Kidney epithelial cell (primary cell): Measurements from ENCODE around the gene MCM5. TPM values are rescaled to one million over a fixed set of nuclear protein-coding genes. Genes with fewer than 3 reads are reported as not detected.

Experiments used
- DNase-seq: peaks from one replicate; pipeline ENCODE4 v3.0.0-alpha.2; 2010; ENCODE audit warnings: low read depth
- H3K27me3 ChIP-seq: 2 replicates; pipeline ENCODE4 v1.6.0; 2011; ENCODE audit warnings: low read length; ENCODE audit not compliant: control insufficient read depth, insufficient read depth
- H3K36me3 ChIP-seq: 2 replicates; pipeline ENCODE4 v1.5.1; 2011; ENCODE audit warnings: low read length; ENCODE audit not compliant: control insufficient read depth, insufficient read depth
- H3K4me3 ChIP-seq: 2 replicates; pipeline ENCODE4 v1.5.1; 2011; ENCODE audit warnings: low read depth, mild to moderate bottlenecking, control low read depth, low read length
- total RNA-seq: library from RNA; depleted of rRNA; stranded (reverse); fragments of >200 nt; gene quantifications from 2 replicates; pipeline ENCODE4 v1.2.3, GENCODE V29; 2015
- TF ChIP-seq, protein P1 (sequence below): IDR thresholded peaks from 2 replicates; pipeline ENCODE4 v1.5.1; 2011; ENCODE audit warnings: mild to moderate bottlenecking, moderate library complexity, low read length, control low read depth, inconsistent platforms; ENCODE audit not compliant: insufficient read depth, poor library complexity, severe bottlenecking

MCM5 gene
- total RNA-seq, 1 donor from 2014 or later: 34.6 TPM

GRCh38 chr22:35377735-35378134, 22.2 kb upstream of the MCM5 start:
- H3K4me3 ChIP-seq: no peak overlapping the region
- no peak for DNase-seq
- H3K27me3 ChIP-seq: no peaks in the 10 kb centered on the region
- TF ChIP-seq, protein P1, sequence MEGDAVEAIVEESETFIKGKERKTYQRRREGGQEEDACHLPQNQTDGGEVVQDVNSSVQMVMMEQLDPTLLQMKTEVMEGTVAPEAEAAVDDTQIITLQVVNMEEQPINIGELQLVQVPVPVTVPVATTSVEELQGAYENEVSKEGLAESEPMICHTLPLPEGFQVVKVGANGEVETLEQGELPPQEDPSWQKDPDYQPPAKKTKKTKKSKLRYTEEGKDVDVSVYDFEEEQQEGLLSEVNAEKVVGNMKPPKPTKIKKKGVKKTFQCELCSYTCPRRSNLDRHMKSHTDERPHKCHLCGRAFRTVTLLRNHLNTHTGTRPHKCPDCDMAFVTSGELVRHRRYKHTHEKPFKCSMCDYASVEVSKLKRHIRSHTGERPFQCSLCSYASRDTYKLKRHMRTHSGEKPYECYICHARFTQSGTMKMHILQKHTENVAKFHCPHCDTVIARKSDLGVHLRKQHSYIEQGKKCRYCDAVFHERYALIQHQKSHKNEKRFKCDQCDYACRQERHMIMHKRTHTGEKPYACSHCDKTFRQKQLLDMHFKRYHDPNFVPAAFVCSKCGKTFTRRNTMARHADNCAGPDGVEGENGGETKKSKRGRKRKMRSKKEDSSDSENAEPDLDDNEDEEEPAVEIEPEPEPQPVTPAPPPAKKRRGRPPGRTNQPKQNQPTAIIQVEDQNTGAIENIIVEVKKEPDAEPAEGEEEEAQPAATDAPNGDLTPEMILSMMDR: no peak
- H3K36me3 ChIP-seq: no peaks in the 10 kb centered on the region

DNA sequence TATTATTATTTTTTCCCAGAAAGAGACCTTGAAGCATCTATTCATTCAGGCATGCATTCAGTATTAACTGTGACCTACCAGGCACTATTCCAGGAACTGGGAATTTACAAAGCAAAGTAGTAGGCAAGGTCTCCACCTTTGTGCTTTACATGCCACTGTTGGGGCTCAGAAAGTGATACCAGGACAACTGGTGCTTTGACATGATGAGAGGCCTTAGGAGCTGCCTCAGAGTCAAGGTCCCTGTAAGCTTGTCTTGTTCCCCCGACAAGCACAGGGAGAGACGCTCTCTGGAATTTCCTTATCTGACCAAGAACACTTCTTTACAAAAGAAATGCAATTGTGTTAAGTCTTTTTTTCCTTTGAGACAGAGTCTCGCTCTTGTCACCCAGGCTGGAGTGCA, 21.3 kb upstream of the MCM5 start:
- no peaks in the 10 kb centered on the region for H3K36me3 ChIP-seq
- no peak overlapping the region for H3K4me3 ChIP-seq
- H3K27me3 ChIP-seq: no peaks in the 10 kb centered on the region
- DNase-seq: no peak
- TF ChIP-seq, protein P1: no peak

DNA sequence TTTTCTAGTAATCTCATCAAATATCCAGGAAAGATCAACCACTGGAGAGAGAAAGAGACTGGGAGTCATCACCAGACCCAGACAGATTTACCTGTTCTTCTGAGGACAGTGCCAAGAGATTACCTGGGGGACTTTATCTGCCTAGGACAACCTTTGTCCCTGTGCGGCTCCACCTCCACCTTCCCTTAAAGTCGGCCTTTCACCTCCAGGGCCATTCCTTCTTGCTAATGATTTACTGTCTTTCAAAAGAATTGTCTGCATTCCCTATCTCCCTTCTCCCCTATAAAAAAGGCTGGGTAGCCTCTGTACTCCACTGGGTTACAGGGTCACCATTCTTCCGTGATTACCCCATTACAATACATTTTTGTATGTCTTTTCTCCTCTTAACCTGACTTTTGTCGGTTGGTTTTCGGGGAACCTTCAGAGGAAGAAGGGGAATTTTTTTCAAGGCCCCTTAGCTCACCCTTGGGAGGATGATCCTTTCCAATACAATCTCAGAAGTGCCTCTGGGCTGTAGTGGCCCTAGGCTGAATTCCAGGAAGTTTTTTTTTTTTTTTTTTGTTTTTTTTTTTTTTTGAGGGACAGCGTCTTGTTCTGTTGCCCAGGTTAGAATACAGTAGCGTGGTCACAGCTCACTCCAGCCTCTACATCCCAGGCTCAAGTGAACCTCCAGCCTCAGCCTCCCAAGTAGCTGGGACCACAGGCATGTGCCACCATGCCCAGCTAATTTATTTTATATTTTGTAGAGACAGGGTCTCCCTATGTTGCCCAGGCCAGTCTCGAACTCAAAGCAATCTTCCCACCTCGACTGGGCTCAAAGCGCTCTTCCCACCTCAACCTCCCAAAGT, 20.6 kb upstream of the MCM5 start:
- H3K27me3 ChIP-seq: no peaks in the 10 kb centered on the region
- no peak overlapping the region for H3K4me3 ChIP-seq

GRCh38 chr22:35380013-35380412, 19.9 kb upstream of the MCM5 start:
- TF ChIP-seq, protein P1: no peak
- Histone ChIP-seq H3K36me3 (peaks cover 2% of the 10 kb centered on the region), H3K4me3 (no peak overlapping the region), H3K27me3 (no peaks in the 10 kb centered on the region)
- no peak for DNase-seq

More for the DNA sequence above, 20.6 kb upstream of the MCM5 start:
- TF ChIP-seq, protein P1: no peak
- H3K36me3 ChIP-seq: peaks cover 1% of the 10 kb centered on the region
- no peak for DNase-seq

DNA sequence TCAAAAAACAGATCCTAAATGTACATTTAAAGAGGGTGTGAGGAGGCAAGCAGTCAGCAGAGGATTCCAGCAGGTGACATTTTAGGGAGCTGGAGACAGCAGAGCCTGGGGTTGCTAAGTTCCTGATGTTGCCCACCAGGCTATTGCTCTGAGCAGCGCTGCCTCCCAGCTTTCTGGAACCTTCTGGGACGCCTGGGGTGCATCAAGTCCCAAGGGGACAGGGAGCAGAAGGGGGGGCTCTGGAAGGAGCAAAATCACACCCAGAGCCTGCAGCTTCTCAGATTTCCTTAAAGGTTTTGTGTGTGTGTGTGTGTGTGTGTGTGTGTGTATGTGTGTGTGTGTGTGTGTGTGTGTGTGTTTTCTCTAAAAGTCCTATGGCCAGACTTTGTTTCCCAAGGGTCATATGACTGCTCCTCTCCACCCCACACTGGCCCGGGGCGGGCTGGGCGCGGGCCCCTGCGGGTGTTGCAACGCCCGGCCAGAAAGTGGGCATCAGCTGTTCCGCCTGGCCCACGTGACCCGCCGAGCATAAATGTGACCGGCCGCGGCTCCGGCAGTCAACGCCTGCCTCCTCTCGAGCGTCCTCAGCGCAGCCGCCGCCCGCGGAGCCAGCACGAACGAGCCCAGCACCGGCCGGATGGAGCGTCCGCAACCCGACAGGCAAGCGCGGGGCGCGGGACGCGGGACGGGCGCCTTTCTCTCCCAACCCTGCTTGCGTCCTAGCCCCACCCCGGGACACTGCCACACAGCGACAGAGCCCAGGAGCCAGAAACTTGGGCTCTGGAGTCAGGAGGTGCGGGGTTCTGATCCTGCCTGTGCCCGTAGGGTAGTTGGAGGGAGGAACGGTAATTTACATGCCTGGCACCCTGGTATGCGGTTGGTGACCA, 19.2 kb upstream of the MCM5 start, which contains the start of gene HMOX1:
Gene HMOX1 (plus strand): TSS at position 560 of the 887 bp plus-strand sequence. CDS start 78 bp downstream, at position 638.
- TF ChIP-seq, protein P1: no peak
- Histone ChIP-seq H3K27me3 (no peaks in the 10 kb centered on the region), H3K4me3 (peak within 1 kb of the TSS; percentile 49), H3K36me3 (peaks cover 2% of the 10 kb centered on the region)
- no peak for DNase-seq
